Esophagus muscularis mucosa (tissue), 4 donors: ENCODE data around the gene ENTPD8.

Experiments used
- CTCF ChIP-seq, 3 experiments: fragments of 200-600 bp in 2 of 3; fragments of 450-650 bp in 1 of 3; sonication (generic) in 2 of 3; IDR thresholded peaks; one replicate each; pipeline ENCODE4 v1.5.1; 2017 to 2019; ENCODE audit warnings: antibody characterized with exemption in 3 of 3, mild to moderate bottlenecking in 2 of 3, moderate library complexity in 1 of 3
- EP300 ChIP-seq: sonication (generic); formaldehyde crosslinking; IDR thresholded peaks from one replicate; pipeline ENCODE4 v1.6.1; 2017; ENCODE audit warnings: antibody characterized with exemption
- POLR2A ChIP-seq: fragments of 450-650 bp; IDR thresholded peaks from one replicate; pipeline ENCODE4 v1.6.1; 2017; ENCODE audit warnings: antibody characterized with exemption, moderate library complexity, mild to moderate bottlenecking, low read depth
- POLR2AphosphoS5 ChIP-seq, 2 donors: sonication (generic); formaldehyde crosslinking; IDR thresholded peaks; one replicate each; pipeline ENCODE4 v1.6.1; 2017; ENCODE audit warnings: antibody characterized with exemption in 2 of 2

- TF ChIP-seq CTCF (IDR thresholded peaks at IDR 0.05) (no peak), POLR2AphosphoS5 (IDR thresholded peaks at IDR 0.05) (no peak), POLR2A (no peak), EP300 (no peak)
Observed at GRCh38 chr9:137478962-137479861, 38.1 kb upstream of the ENTPD8 start.
